SKM-1 (cell line): ENCODE data around the gene PLCG1.

Experiments used
- DNase-seq: peaks from one replicate; lab custom pipeline; 2025; ENCODE audit not compliant: unreplicated experiment; lab: John Stamatoyannopoulos, UW

Gene PLCG1

GRCh38 chr20:41142245-41142644 is 4.9 kb downstream of the PLCG1 start:
- DNase-seq: no peak

- peak; percentile 20 for DNase-seq
Observed at GRCh38 chr20:41142919-41143318, 5.6 kb downstream of the PLCG1 start.

GRCh38 chr20:41143354-41143753 is 6.0 kb downstream of the PLCG1 start:
- DNase-seq: no peak

- no peak for DNase-seq
Observed at GRCh38 chr20:41145317-41145716, 8.0 kb downstream of the PLCG1 start.

GRCh38 chr20:41145821-41146620 is 8.7 kb downstream of the PLCG1 start:
- DNase-seq: no peak

- DNase-seq: no peak
Observed at GRCh38 chr20:41147767-41148191, 10.4 kb downstream of the PLCG1 start.

GRCh38 chr20:41148942-41149341 is 11.6 kb downstream of the PLCG1 start:
- DNase-seq: no peak

- no peak for DNase-seq
Observed at GRCh38 chr20:41150664-41151063, 13.3 kb downstream of the PLCG1 start.

GRCh38 chr20:41151134-41151869 is 14.0 kb downstream of the PLCG1 start:
- DNase-seq: no peak

- no peak for DNase-seq
Observed at GRCh38 chr20:41152108-41152757, 14.9 kb downstream of the PLCG1 start.

- no peak for DNase-seq
Observed at GRCh38 chr20:41154436-41155176, 17.3 kb downstream of the PLCG1 start.

- no peak for DNase-seq
Observed at GRCh38 chr20:41155261-41155660, 17.9 kb downstream of the PLCG1 start.

- DNase-seq: no peak
Observed at GRCh38 chr20:41158082-41158625, 20.8 kb downstream of the PLCG1 start.

- DNase-seq: no peak
Observed at GRCh38 chr20:41159547-41159946, 22.2 kb downstream of the PLCG1 start.

GRCh38 chr20:41160686-41161085 is 23.3 kb downstream of the PLCG1 start:
- DNase-seq: no peak

GRCh38 chr20:41161886-41162285 is 24.5 kb downstream of the PLCG1 start:
- DNase-seq: no peak

GRCh38 chr20:41162396-41162795 is 25.1 kb downstream of the PLCG1 start:
- DNase-seq: no peak

GRCh38 chr20:41163821-41164220 is 26.5 kb downstream of the PLCG1 start:
- DNase-seq: no peak

GRCh38 chr20:41165001-41165882 is 27.9 kb downstream of the PLCG1 start:
- DNase-seq: no peak
